ENCODE results near the gene DNAH14. TPM values are rescaled to one million over a fixed set of nuclear protein-coding genes. Genes with fewer than 3 reads are reported as not detected.

The DNAH14 gene
- polyA plus RNA-seq, 1 donor from 2014 or later: 24.9 TPM

DNA sequence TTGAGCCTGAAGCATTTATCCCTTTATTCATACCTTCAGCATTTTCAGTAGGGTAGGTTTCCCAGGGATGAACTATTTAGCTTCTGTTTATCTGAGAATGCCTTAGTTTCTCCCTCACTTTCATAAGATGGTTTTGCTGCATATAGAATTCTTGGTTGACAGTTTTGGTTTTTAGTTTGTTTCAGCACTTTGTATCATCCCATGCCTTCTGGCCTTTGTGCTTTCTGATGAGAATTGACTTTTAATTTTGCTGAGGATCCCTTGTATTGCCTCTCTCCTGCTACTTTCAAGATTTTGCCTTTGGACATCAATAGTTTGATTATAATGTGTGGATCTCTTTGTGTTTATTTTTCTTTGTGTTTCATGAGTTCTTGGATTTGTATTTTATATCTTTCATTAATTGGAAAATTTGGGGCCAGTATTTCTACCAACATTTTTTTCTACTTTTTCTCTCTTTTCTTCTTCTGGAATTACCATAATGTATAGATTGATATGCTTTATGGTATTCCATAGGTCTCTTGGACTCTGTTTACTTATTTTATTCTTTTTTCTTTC lies 261.8 kb downstream of the DNAH14 start:
- Histone ChIP-seq H3K4me2 (ENCODE audit: low read length) (no peak overlapping the region), H3K9me3 (ENCODE audit: low read length) (no peaks in the 10 kb centered on the region), H4K20me1 (ENCODE audit: insufficient read depth) (no peaks in the 10 kb centered on the region), H3K9ac (ENCODE audit: low read length) (no peak overlapping the region), H3F3A (ENCODE audit: insufficient read depth, low read length, poor library complexity, severe bottlenecking) (no peaks in the 10 kb centered on the region), H3K36me3 (ENCODE audit: insufficient read depth, low read length) (no peaks in the 10 kb centered on the region), H3K27ac (ENCODE audit: low read length) (no peak overlapping the region), H3K9me2 (ENCODE audit: insufficient read depth, low read length) (no peaks in the 10 kb centered on the region), H2AFZ (ENCODE audit: low read depth, low read length) (no peak overlapping the region), H3K27me3 (ENCODE audit: insufficient read depth, low read depth, low read length) (no peaks in the 10 kb centered on the region), H3K4me3 (ENCODE audit: low read length) (no peak overlapping the region), H3K79me2 (replicated peaks; ENCODE audit: insufficient read depth, low read length) (no peaks in the 10 kb centered on the region)
- no peak for TF ChIP-seq SMC3 (conservative IDR thresholded peaks at IDR 0.05; ENCODE audit: poor library complexity)
- TF ChIP-seq, protein P1, sequence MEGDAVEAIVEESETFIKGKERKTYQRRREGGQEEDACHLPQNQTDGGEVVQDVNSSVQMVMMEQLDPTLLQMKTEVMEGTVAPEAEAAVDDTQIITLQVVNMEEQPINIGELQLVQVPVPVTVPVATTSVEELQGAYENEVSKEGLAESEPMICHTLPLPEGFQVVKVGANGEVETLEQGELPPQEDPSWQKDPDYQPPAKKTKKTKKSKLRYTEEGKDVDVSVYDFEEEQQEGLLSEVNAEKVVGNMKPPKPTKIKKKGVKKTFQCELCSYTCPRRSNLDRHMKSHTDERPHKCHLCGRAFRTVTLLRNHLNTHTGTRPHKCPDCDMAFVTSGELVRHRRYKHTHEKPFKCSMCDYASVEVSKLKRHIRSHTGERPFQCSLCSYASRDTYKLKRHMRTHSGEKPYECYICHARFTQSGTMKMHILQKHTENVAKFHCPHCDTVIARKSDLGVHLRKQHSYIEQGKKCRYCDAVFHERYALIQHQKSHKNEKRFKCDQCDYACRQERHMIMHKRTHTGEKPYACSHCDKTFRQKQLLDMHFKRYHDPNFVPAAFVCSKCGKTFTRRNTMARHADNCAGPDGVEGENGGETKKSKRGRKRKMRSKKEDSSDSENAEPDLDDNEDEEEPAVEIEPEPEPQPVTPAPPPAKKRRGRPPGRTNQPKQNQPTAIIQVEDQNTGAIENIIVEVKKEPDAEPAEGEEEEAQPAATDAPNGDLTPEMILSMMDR (IDR thresholded peaks at IDR 0.05; ENCODE audit: poor library complexity, severe bottlenecking): no peak
- TF ChIP-seq, protein P2, sequence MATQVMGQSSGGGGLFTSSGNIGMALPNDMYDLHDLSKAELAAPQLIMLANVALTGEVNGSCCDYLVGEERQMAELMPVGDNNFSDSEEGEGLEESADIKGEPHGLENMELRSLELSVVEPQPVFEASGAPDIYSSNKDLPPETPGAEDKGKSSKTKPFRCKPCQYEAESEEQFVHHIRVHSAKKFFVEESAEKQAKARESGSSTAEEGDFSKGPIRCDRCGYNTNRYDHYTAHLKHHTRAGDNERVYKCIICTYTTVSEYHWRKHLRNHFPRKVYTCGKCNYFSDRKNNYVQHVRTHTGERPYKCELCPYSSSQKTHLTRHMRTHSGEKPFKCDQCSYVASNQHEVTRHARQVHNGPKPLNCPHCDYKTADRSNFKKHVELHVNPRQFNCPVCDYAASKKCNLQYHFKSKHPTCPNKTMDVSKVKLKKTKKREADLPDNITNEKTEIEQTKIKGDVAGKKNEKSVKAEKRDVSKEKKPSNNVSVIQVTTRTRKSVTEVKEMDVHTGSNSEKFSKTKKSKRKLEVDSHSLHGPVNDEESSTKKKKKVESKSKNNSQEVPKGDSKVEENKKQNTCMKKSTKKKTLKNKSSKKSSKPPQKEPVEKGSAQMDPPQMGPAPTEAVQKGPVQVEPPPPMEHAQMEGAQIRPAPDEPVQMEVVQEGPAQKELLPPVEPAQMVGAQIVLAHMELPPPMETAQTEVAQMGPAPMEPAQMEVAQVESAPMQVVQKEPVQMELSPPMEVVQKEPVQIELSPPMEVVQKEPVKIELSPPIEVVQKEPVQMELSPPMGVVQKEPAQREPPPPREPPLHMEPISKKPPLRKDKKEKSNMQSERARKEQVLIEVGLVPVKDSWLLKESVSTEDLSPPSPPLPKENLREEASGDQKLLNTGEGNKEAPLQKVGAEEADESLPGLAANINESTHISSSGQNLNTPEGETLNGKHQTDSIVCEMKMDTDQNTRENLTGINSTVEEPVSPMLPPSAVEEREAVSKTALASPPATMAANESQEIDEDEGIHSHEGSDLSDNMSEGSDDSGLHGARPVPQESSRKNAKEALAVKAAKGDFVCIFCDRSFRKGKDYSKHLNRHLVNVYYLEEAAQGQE (IDR thresholded peaks at IDR 0.05; ENCODE audit: borderline replicate concordance): no peak
- no peak for TF ChIP-seq RAD21 (conservative IDR thresholded peaks at IDR 0.05)
- no peak for TF ChIP-seq POLR2AphosphoS5 (IDR thresholded peaks at IDR 0.05)
- TF ChIP-seq EP300 (conservative IDR thresholded peaks at IDR 0.05; ENCODE audit: poor library complexity, severe bottlenecking): no peak
- no peak for TF ChIP-seq EZH2 (IDR thresholded peaks at IDR 0.05; ENCODE audit: borderline replicate concordance, insufficient read depth, low read length, poor library complexity, severe bottlenecking)
- no peak for TF ChIP-seq TAF1 (IDR thresholded peaks at IDR 0.05; ENCODE audit: low read depth)
- TF ChIP-seq MXI1 (conservative IDR thresholded peaks at IDR 0.05; ENCODE audit: poor library complexity, severe bottlenecking): no peak

DNA sequence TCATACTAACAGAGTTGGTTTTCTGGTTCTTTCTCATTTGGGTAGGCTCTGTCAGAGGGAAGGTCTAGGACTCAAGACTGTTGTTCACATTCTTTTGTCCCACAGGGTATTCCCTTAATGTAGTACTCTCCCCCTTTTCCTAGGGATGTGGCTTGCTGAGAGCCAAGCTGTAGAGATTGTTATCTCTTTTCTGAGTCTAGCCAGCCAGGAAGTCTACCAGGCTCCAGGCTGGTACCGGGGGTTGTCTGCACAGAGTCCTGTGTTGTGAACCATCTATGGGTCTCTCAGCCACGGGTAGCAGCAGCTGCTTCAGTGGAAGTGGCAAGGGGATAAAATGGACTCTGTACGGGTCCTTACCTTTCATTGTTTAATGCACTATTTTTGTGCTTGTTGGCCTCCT lies 272.0 kb downstream of the DNAH14 start:
- TF ChIP-seq MXI1 (conservative IDR thresholded peaks at IDR 0.05; ENCODE audit: poor library complexity, severe bottlenecking): no peak
- TF ChIP-seq, protein P2 (IDR thresholded peaks at IDR 0.05; ENCODE audit: borderline replicate concordance): no peak
- TF ChIP-seq SMC3 (conservative IDR thresholded peaks at IDR 0.05; ENCODE audit: poor library complexity): no peak
- no peak for TF ChIP-seq TAF1 (IDR thresholded peaks at IDR 0.05; ENCODE audit: low read depth)
- TF ChIP-seq POLR2AphosphoS5 (IDR thresholded peaks at IDR 0.05): no peak
- TF ChIP-seq EP300 (conservative IDR thresholded peaks at IDR 0.05; ENCODE audit: poor library complexity, severe bottlenecking): no peak
- Histone ChIP-seq H3K36me3 (ENCODE audit: insufficient read depth, low read length) (no peaks in the 10 kb centered on the region), H3K9ac (ENCODE audit: low read length) (no peak overlapping the region), H4K20me1 (ENCODE audit: insufficient read depth) (no peaks in the 10 kb centered on the region), H3K4me2 (ENCODE audit: low read length) (no peak overlapping the region), H3K27ac (ENCODE audit: low read length) (no peak overlapping the region), H2AFZ (ENCODE audit: low read depth, low read length) (no peak overlapping the region), H3K27me3 (ENCODE audit: insufficient read depth, low read depth, low read length) (no peaks in the 10 kb centered on the region), H3K79me2 (replicated peaks; ENCODE audit: insufficient read depth, low read length) (no peaks in the 10 kb centered on the region), H3K9me3 (ENCODE audit: low read length) (no peaks in the 10 kb centered on the region), H3K9me2 (ENCODE audit: insufficient read depth, low read length) (no peaks in the 10 kb centered on the region), H3F3A (ENCODE audit: insufficient read depth, low read length, poor library complexity, severe bottlenecking) (no peaks in the 10 kb centered on the region), H3K4me3 (ENCODE audit: low read length) (no peak overlapping the region)
